Peyer's patch (tissue), 4 donors: ENCODE results near the gene PCNT.

Source experiments
- POLR2A ChIP-seq, 2 donors: fragments of 450-650 bp; IDR thresholded peaks; one replicate each; pipeline ENCODE4 v1.5.1; 2017; ENCODE audit warnings: antibody characterized with exemption in 2 of 2, mild to moderate bottlenecking in 2 of 2, moderate library complexity in 2 of 2
- TF ChIP-seq, protein P1 (sequence below), 6 experiments: fragments of 450-650 bp in 4 of 6; fragments of 200-600 bp in 2 of 6; sonication (generic) in 1 of 6; IDR thresholded peaks; one replicate each; pipeline ENCODE4 v1.5.1; 2017 to 2019; ENCODE audit warnings: antibody characterized with exemption in 6 of 6, mild to moderate bottlenecking in 3 of 6, moderate library complexity in 1 of 6

DNA sequence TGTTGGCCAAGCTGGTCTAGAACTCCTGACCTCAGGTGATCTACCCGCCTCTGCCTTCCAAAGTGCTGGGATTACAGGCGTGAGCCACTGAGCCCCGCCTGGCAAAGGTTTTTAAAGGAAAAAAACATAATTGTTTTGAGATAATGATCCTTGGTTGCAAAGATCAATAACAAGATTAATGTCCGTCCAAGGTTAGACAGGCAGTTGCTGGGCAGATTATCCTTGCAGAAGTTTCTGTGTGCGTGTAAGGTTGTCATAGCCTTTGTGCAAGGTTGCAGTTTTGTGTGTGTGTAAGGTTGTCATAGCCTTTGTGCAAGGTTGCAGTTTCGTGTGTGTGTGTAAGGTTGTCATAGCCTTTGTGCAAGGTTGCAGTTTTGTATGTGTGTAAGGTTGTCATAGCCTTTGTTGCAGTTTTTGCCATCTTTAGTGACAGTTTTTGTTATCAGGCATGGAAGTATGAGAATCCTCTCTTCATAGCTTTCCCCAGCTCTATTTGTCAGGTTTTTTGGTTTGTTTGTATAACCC, 34.2 kb upstream of the PCNT start:
- TF ChIP-seq, protein P1, sequence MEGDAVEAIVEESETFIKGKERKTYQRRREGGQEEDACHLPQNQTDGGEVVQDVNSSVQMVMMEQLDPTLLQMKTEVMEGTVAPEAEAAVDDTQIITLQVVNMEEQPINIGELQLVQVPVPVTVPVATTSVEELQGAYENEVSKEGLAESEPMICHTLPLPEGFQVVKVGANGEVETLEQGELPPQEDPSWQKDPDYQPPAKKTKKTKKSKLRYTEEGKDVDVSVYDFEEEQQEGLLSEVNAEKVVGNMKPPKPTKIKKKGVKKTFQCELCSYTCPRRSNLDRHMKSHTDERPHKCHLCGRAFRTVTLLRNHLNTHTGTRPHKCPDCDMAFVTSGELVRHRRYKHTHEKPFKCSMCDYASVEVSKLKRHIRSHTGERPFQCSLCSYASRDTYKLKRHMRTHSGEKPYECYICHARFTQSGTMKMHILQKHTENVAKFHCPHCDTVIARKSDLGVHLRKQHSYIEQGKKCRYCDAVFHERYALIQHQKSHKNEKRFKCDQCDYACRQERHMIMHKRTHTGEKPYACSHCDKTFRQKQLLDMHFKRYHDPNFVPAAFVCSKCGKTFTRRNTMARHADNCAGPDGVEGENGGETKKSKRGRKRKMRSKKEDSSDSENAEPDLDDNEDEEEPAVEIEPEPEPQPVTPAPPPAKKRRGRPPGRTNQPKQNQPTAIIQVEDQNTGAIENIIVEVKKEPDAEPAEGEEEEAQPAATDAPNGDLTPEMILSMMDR (IDR thresholded peaks at IDR 0.05), result no peak
- TF ChIP-seq POLR2A (IDR thresholded peaks at IDR 0.05), result no peak
